OCI-LY1 (cell line): ENCODE results near the gene POLG2.

Experiments
- H2AFZ ChIP-seq: fragments of 200-600 bp; sonication (generic), shearing (Covaris generic); 2 replicates; pipeline ENCODE4 v1.6.0; 2014; ENCODE audit warnings: antibody characterized with exemption, mild to moderate bottlenecking, low read length
- H3F3A ChIP-seq: fragments of 200-600 bp; sonication (generic), shearing (Covaris generic); 2 replicates; pipeline ENCODE4 v1.6.0; 2014; ENCODE audit warnings: mild to moderate bottlenecking, antibody characterized with exemption, low read length, moderate library complexity; ENCODE audit not compliant: insufficient read depth
- H3K27ac ChIP-seq: fragments of 200-600 bp; sonication (generic); 2 replicates; pipeline ENCODE4 v1.5.1; 2014; ENCODE audit warnings: low read length, mixed run types, mild to moderate bottlenecking, low read depth; ENCODE audit not compliant: poor library complexity, severe bottlenecking
- H3K27me3 ChIP-seq: fragments of 200-600 bp; sonication (generic); 2 replicates; pipeline ENCODE4 v1.6.0; 2014; ENCODE audit warnings: antibody characterized with exemption, mild to moderate bottlenecking, low read length, moderate library complexity; ENCODE audit not compliant: insufficient read depth
- H3K36me3 ChIP-seq: fragments of 200-600 bp; sonication (generic); 2 replicates; pipeline ENCODE4 v1.6.1; 2014; ENCODE audit warnings: mild to moderate bottlenecking, antibody characterized with exemption, low read length, moderate library complexity, mixed read lengths; ENCODE audit not compliant: insufficient read depth
- H3K4me1 ChIP-seq: fragments of 200-600 bp; sonication (generic); 2 replicates; pipeline ENCODE4 v1.5.1; 2014; ENCODE audit warnings: mild to moderate bottlenecking, low read length, moderate library complexity; ENCODE audit not compliant: insufficient read depth, severe bottlenecking
- H3K4me2 ChIP-seq: fragments of 200-600 bp; sonication (generic), shearing (Covaris generic); 2 replicates; pipeline ENCODE4 v1.6.1; 2014; ENCODE audit warnings: low read length
- H3K4me3 ChIP-seq: fragments of 200-600 bp; sonication (generic); 2 replicates; pipeline ENCODE4 v1.5.1; 2014; ENCODE audit warnings: low read length, low read depth, mild to moderate bottlenecking, mixed read lengths; ENCODE audit not compliant: poor library complexity, severe bottlenecking
- H3K79me2 ChIP-seq: fragments of 200-600 bp; shearing (Covaris generic); 2 replicates; pipeline ENCODE4 v1.6.1; 2016; ENCODE audit warnings: mixed run types, low read length, mixed read lengths; ENCODE audit not compliant: insufficient read depth
- H3K9ac ChIP-seq: fragments of 200-600 bp; sonication (generic), shearing (Covaris generic); 2 replicates; pipeline ENCODE4 v1.6.1; 2014; ENCODE audit warnings: mild to moderate bottlenecking, low read length, mixed read lengths
- H3K9me2 ChIP-seq: fragments of 200-600 bp; sonication (generic), shearing (Covaris generic); 2 replicates; pipeline ENCODE4 v1.6.1; 2014; ENCODE audit warnings: low read depth, mild to moderate bottlenecking, low read length, mixed read lengths
- H3K9me3 ChIP-seq: fragments of 200-600 bp; shearing (Covaris generic); 2 replicates; pipeline ENCODE4 v1.6.1; 2014; ENCODE audit warnings: low read length, mixed read lengths
- H4K20me1 ChIP-seq: fragments of 200-600 bp; sonication (generic), shearing (Covaris generic); 2 replicates; pipeline ENCODE4 v1.6.0; 2016; ENCODE audit warnings: mild to moderate bottlenecking, low read length; ENCODE audit not compliant: insufficient read depth
- EZH2 ChIP-seq: fragments of 200-600 bp; sonication (generic), shearing (Covaris generic); IDR thresholded peaks from 2 replicates; pipeline ENCODE4 v1.8.0; 2017; ENCODE audit warnings: borderline replicate concordance, mixed run types, mild to moderate bottlenecking, antibody characterized with exemption, low read length, moderate library complexity, mixed read lengths
- TF ChIP-seq, protein P1 (sequence below): fragments of 200-600 bp; sonication (generic), shearing (Covaris generic); IDR thresholded peaks from 2 replicates; pipeline ENCODE4 v1.5.1; 2017; ENCODE audit warnings: mild to moderate bottlenecking, antibody characterized with exemption, low read length, moderate library complexity, mixed read lengths

Gene POLG2

DNA sequence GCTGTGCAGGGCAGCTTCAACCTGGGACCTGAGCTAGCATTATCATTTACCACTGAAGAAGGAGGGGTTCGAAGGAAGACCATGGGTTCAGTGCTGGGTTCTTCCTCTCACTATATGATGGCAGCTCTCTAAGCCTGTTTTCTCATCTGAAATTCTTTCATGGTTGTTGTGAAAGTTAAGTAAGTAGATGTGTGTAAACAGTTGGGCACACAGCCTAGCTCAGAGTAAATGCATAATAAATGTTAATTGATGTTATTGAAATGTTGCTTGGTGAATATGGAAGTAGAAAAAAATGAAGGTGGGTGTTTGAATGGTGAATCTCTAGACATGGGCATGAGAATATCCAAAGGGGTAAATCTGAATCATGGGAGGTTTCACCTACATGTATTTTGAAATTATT, 19.0 kb upstream of the POLG2 start:
- no peaks in the 10 kb centered on the region for H3F3A ChIP-seq
- H3K4me2 ChIP-seq: no peak overlapping the region
- no peaks in the 10 kb centered on the region; the same call in 1 of the 2 replicates for H4K20me1 ChIP-seq
- H3K36me3 ChIP-seq: peaks cover 87% of the 10 kb centered on the region
- H3K27me3 ChIP-seq: no peaks in the 10 kb centered on the region
- H3K9ac ChIP-seq: no peak overlapping the region
- TF ChIP-seq, protein P1, sequence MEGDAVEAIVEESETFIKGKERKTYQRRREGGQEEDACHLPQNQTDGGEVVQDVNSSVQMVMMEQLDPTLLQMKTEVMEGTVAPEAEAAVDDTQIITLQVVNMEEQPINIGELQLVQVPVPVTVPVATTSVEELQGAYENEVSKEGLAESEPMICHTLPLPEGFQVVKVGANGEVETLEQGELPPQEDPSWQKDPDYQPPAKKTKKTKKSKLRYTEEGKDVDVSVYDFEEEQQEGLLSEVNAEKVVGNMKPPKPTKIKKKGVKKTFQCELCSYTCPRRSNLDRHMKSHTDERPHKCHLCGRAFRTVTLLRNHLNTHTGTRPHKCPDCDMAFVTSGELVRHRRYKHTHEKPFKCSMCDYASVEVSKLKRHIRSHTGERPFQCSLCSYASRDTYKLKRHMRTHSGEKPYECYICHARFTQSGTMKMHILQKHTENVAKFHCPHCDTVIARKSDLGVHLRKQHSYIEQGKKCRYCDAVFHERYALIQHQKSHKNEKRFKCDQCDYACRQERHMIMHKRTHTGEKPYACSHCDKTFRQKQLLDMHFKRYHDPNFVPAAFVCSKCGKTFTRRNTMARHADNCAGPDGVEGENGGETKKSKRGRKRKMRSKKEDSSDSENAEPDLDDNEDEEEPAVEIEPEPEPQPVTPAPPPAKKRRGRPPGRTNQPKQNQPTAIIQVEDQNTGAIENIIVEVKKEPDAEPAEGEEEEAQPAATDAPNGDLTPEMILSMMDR: no peak
- no peak for TF ChIP-seq EZH2
- H3K9me3 ChIP-seq: no peaks in the 10 kb centered on the region
- H3K4me1 ChIP-seq: no peaks in the 10 kb centered on the region
- H3K79me2 ChIP-seq: no peaks in the 10 kb centered on the region
- no peak overlapping the region for H2AFZ ChIP-seq
- no peaks in the 10 kb centered on the region for H3K9me2 ChIP-seq
- H3K27ac ChIP-seq: no peak overlapping the region
- H3K4me3 ChIP-seq: no peak overlapping the region

DNA sequence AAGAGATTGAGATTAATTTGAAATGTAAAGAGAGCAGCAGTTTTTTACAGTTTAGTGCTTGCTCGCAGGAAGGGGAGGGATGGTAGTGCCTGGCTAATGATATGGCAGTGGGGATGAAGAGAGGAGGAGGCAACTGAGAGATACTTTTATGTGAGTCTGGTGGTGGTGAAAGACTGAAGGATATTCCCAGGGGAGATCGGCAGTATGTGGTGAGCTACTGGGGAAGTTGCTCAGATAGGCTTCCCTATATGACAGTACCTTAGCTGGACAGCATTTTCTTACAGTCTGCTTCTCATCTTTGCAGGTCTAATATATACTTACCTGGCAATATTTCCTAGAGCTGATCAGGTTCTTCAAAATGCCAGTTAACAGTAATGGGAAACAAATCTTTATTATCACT, 18.6 kb upstream of the POLG2 start:
- H3K79me2 ChIP-seq: no peaks in the 10 kb centered on the region
- H3F3A ChIP-seq: no peaks in the 10 kb centered on the region
- H3K4me3 ChIP-seq: no peak overlapping the region
- H3K36me3 ChIP-seq: peaks cover 87% of the 10 kb centered on the region
- no peaks in the 10 kb centered on the region for H3K9me2 ChIP-seq
- TF ChIP-seq, protein P1: no peak
- no peak for TF ChIP-seq EZH2
- H3K27me3 ChIP-seq: no peaks in the 10 kb centered on the region
- H3K9me3 ChIP-seq: no peaks in the 10 kb centered on the region
- no peaks in the 10 kb centered on the region for H3K4me1 ChIP-seq
- no peak overlapping the region for H2AFZ ChIP-seq
- H3K27ac ChIP-seq: no peak overlapping the region
- no peak overlapping the region for H3K9ac ChIP-seq
- H3K4me2 ChIP-seq: no peak overlapping the region
- H4K20me1 ChIP-seq: no peaks in the 10 kb centered on the region; the same call in 1 of the 2 replicates

GRCh38 chr17:64509179-64509578, 12.3 kb upstream of the POLG2 start:
- no peak overlapping the region for H3K4me2 ChIP-seq
- peaks cover 20% of the 10 kb centered on the region for H3K4me1 ChIP-seq
- H3K36me3 ChIP-seq: peaks cover 71% of the 10 kb centered on the region
- H3K79me2 ChIP-seq: peaks cover 28% of the 10 kb centered on the region
- H3K9me3 ChIP-seq: no peaks in the 10 kb centered on the region
- no peak overlapping the region for H2AFZ ChIP-seq
- H3K4me3 ChIP-seq: no peak overlapping the region
- H3K9ac ChIP-seq: no peak overlapping the region
- H3K27ac ChIP-seq: no peak overlapping the region
- H3K9me2 ChIP-seq: no peaks in the 10 kb centered on the region
- H4K20me1 ChIP-seq: peaks cover 10% of the 10 kb centered on the region; the same call in 1 of the 2 replicates
- H3F3A ChIP-seq: peaks cover 7% of the 10 kb centered on the region; the same call in 1 of the 2 replicates
- TF ChIP-seq, protein P1: no peak
- no peak for TF ChIP-seq EZH2
- H3K27me3 ChIP-seq: no peaks in the 10 kb centered on the region
